MCF 10A (cell line): ENCODE data around the gene CASK. TPM values are rescaled to one million over a fixed set of nuclear protein-coding genes. Genes with fewer than 3 reads are reported as not detected.

Source experiments
- BruUV-seq: library from RNA; stranded (reverse); fragments of 400-500 nt; replicated peaks from 2 replicates; lab custom pipeline; 2021; lab: Mats Ljungman, UMichigan
- CTCF ChIA-PET: fragments of 300-600 bp; sonication (Branson Sonifier 250); formaldehyde crosslinking; extraction: SDS; loops from one replicate; lab custom pipeline; 2021; ENCODE audit warnings: antibody characterized with exemption, inconsistent platforms; lab: Yijun Ruan, JAX
- POLR2A ChIA-PET: fragments of 300-600, 350-650 bp; sonication (Branson Sonifier 250); formaldehyde crosslinking; extraction: SDS; loops from one replicate; lab custom pipeline; 2020; ENCODE audit warnings: antibody characterized with exemption, inconsistent platforms; lab: Yijun Ruan, JAX
- DNase-seq: peaks from one replicate; pipeline ENCODE4 v3.0.0-alpha.2; 2018; ENCODE audit not compliant: unreplicated experiment
- H3K27ac Mint-ChIP-seq: one replicate; pipeline ENCODE4 v1.8.0; 2022; ENCODE audit warnings: mild to moderate bottlenecking, low read depth, mixed read lengths; ENCODE audit not compliant: unreplicated experiment
- H3K27me3 Mint-ChIP-seq: one replicate; pipeline ENCODE4 v1.8.0; 2022; ENCODE audit warnings: mixed read lengths; ENCODE audit not compliant: insufficient read depth, unreplicated experiment
- H3K36me3 Mint-ChIP-seq: one replicate; pipeline ENCODE4 v1.8.0; 2022; ENCODE audit warnings: mild to moderate bottlenecking, moderate library complexity, mixed read lengths; ENCODE audit not compliant: insufficient read depth, unreplicated experiment
- H3K4me1 Mint-ChIP-seq: one replicate; pipeline ENCODE4 v1.8.0; 2022; ENCODE audit warnings: mixed read lengths; ENCODE audit not compliant: insufficient read depth, unreplicated experiment
- H3K4me3 Mint-ChIP-seq: one replicate; pipeline ENCODE4 v1.8.0; 2022; ENCODE audit warnings: mild to moderate bottlenecking, moderate library complexity, mixed read lengths; ENCODE audit not compliant: unreplicated experiment
- H3K9me3 Mint-ChIP-seq: one replicate; pipeline ENCODE4 v1.8.0; 2022; ENCODE audit warnings: mixed read lengths; ENCODE audit not compliant: unreplicated experiment
- intact Hi-C: fragments of 100-400 bp; cut with micrococcal nuclease; formaldehyde crosslinking; loops from 2 replicates; pipeline ENCODE4 v1.14.1; 2022
- total RNA-seq: library from RNA; stranded (reverse); gene quantifications from 2 replicates; pipeline ENCODE4 v1.2.3, GENCODE V29; 2022
- TF ChIP-seq, protein P1 (sequence below): fragments of 200-600 bp; IDR thresholded peaks from one replicate; pipeline ENCODE4 v1.8.0; 2022; ENCODE audit warnings: antibody characterized with exemption, mild to moderate bottlenecking; ENCODE audit not compliant: unreplicated experiment

Gene CASK
- total RNA-seq, 1 experiment from 2014 or later: 34.9 TPM

DNA sequence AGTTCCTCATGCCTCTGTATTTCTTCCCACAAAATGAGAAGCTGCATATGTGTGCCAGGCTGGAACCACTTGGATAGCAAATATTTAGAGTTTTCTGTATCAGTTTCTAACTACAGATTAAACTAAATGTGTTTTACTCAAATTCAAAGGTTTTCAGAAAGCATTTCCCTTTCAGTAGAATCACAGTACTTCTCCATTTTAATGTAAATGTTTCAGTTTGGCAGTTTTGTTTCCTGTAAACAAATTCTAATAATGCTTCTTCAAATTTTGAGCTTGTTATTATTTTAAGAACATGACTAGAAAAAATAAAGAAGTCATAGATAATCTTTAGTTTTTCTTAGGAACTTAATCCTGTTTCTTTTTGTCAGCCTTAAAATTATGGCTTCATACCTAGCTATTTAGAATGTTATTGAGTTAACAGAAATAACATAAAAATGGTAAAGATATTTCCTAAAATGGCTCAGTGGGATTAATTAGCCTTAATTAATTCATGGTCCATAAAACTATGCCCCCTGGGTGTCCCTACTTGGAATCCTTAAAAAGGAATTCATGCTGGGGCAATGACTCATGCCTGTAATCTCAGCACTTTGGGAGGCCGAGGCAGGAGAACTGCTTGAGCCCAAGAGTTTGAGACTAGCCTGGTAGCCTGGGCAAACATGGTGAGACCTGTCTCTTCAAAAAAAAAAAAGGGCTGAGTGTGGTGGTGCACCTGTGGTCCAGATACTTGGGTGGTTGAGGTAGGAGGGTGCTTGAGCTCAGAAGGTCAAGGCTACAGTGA is 318.4 kb downstream of the CASK start:
- CTCF ChIA-PET: interaction anchor here (0.7 kb wide), 1 partner anchor 555 kb away, joined by 3 read pairs; no protein-coding TSS in a partner anchor
- Mint-ChIP-seq H3K4me3 (no peak overlapping the region), H3K27me3 (peaks cover 59% of the 10 kb centered on the region)

DNA sequence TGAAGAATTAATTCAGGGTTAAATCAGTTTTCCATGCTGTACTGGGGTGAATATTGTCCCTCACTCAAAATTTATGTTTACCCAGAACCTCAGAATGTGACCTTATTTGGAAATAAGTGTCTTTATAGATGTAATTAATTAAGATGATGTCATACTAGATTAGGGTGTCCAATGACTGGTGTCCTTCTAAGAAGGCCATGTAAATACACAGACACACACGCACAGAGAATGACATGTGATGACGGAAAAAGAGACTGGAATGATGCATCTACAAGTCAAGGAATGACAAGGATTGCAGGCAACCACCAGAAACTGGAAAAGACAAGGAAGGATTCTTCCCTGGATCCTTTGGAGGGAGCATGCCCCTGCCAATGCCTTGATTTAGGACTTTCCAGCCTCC is 319.2 kb downstream of the CASK start:
- CTCF ChIA-PET: no interaction called here
- Mint-ChIP-seq H3K9me3 (no peaks in the 10 kb centered on the region), H3K36me3 (peaks cover 3% of the 10 kb centered on the region), H3K27me3 (peaks cover 59% of the 10 kb centered on the region), H3K4me3 (no peak overlapping the region), H3K4me1 (no peaks in the 10 kb centered on the region), H3K27ac (no peak overlapping the region)
- TF ChIP-seq, protein P1, sequence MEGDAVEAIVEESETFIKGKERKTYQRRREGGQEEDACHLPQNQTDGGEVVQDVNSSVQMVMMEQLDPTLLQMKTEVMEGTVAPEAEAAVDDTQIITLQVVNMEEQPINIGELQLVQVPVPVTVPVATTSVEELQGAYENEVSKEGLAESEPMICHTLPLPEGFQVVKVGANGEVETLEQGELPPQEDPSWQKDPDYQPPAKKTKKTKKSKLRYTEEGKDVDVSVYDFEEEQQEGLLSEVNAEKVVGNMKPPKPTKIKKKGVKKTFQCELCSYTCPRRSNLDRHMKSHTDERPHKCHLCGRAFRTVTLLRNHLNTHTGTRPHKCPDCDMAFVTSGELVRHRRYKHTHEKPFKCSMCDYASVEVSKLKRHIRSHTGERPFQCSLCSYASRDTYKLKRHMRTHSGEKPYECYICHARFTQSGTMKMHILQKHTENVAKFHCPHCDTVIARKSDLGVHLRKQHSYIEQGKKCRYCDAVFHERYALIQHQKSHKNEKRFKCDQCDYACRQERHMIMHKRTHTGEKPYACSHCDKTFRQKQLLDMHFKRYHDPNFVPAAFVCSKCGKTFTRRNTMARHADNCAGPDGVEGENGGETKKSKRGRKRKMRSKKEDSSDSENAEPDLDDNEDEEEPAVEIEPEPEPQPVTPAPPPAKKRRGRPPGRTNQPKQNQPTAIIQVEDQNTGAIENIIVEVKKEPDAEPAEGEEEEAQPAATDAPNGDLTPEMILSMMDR: no peak
- BruUV-seq: no TSS peak
- DNase-seq: no peak
- intact Hi-C loops: no loop called here
- POLR2A ChIA-PET: no interaction called here

More for the DNA sequence above, 318.4 kb downstream of the CASK start:
- peaks cover 8% of the 10 kb centered on the region for H3K36me3 Mint-ChIP-seq
- no peaks in the 10 kb centered on the region for H3K4me1 Mint-ChIP-seq
- H3K27ac Mint-ChIP-seq: no peak overlapping the region
- intact Hi-C loops: no loop called here
- DNase-seq: peak; percentile 4
- POLR2A ChIA-PET: interaction anchor here (0.6 to 1.0 kb wide), 3 partner anchors 8 to 269 kb away, joined by 3 to 4 read pairs (median 4); no protein-coding TSS in a partner anchor
- H3K9me3 Mint-ChIP-seq: no peaks in the 10 kb centered on the region
- TF ChIP-seq, protein P1: no peak
- BruUV-seq: no TSS peak

DNA sequence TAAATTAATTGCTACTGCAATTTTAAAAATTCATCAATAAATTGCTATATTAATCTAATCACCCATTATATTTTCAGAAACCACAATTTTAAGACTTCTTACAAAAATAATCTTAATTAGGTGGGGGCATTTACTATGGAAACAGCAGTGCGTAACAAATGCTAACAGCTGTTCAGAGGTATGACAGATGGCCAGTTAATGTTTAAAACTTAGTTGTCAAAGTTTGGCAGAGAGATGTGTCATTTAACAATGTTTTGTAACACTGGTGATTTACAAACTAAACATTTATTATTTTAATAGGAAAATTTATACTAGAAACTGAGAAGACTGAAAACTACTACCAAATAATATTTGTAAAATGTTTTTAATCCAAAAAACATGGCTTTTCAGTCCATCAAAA is 319.8 kb downstream of the CASK start:
- Mint-ChIP-seq H3K4me3 (no peak overlapping the region), H3K9me3 (no peaks in the 10 kb centered on the region), H3K27me3 (peaks cover 57% of the 10 kb centered on the region), H3K36me3 (no peaks in the 10 kb centered on the region), H3K27ac (no peak overlapping the region), H3K4me1 (no peaks in the 10 kb centered on the region)
- TF ChIP-seq, protein P1: no peak
- intact Hi-C loops: no loop called here
- POLR2A ChIA-PET: no interaction called here
- DNase-seq: no peak
- CTCF ChIA-PET: interaction anchor here (0.6 kb wide), 1 partner anchor 19 kb away, joined by 3 read pairs; no protein-coding TSS in a partner anchor
- BruUV-seq: no TSS peak

DNA sequence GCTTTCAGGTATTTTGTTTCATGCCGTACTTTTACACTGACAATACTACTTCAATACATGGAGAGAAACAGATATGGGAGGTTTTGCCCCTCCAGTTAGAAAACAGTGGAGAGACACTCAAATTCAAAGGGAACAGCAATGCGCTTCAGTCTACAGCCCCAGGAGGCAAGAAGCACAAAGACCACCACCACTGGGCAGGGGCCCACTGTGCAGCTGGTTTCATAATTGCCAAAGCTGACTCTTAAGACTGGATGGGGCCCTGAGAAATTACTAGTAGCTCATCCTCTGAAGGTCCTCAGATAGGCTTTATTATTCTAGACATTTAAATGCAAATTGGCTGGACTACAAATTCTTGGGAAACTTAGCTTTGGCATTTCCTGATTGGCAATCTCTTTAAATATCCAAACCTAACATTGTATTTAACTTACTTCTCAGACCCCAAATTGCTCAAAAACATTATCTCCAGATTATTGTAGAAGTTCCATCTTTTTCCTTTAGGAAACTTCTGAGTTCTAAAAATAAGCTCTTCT is 320.5 kb downstream of the CASK start:
- H3K36me3 Mint-ChIP-seq: no peaks in the 10 kb centered on the region
- ChIA-PET POLR2A (interaction anchor here (0.7 kb wide), 1 partner anchor 26 kb away, joined by 3 read pairs; no protein-coding TSS in a partner anchor), CTCF (interaction anchor here (0.6 kb wide), 1 partner anchor 20 kb away, joined by 3 read pairs; no protein-coding TSS in a partner anchor)
- H3K4me1 Mint-ChIP-seq: no peaks in the 10 kb centered on the region
- peaks cover 50% of the 10 kb centered on the region for H3K27me3 Mint-ChIP-seq
- no TSS peak for BruUV-seq
- H3K27ac Mint-ChIP-seq: no peak overlapping the region
- intact Hi-C loops: no loop called here
- no peak overlapping the region for H3K4me3 Mint-ChIP-seq
- TF ChIP-seq, protein P1: no peak
- no peaks in the 10 kb centered on the region for H3K9me3 Mint-ChIP-seq
- DNase-seq: no peak
